Mesenchymal stem cell (in vitro differentiated cells and primary cell): ENCODE data around the gene CIITA.

ENCODE experiments used
- DNase-seq: peaks from one replicate; pipeline ENCODE4 v3.0.0-alpha.2; 2013
- H2AFZ ChIP-seq: one replicate; pipeline ENCODE4 v1.6.1; 2013; ENCODE audit warnings: low read depth, mild to moderate bottlenecking, control low read depth, inconsistent platforms, low read length, moderate library complexity
- H2AK5ac ChIP-seq: 2 replicates; pipeline ENCODE4 v1.6.1; 2013; ENCODE audit warnings: low read length, moderate library complexity, mild to moderate bottlenecking, inconsistent platforms; ENCODE audit not compliant: severe bottlenecking
- H2BK120ac ChIP-seq: one replicate; pipeline ENCODE4 v1.6.1; 2013; ENCODE audit warnings: low read depth, mild to moderate bottlenecking, inconsistent platforms, low read length, moderate library complexity
- H2BK12ac ChIP-seq, 2 experiments: one replicate each; pipeline ENCODE4 v1.6.1; 2013; ENCODE audit warnings: inconsistent platforms in 2 of 2, low read length in 2 of 2, mild to moderate bottlenecking in 2 of 2, moderate library complexity in 2 of 2, control low read depth in 1 of 2
- H2BK15ac ChIP-seq: one replicate; pipeline ENCODE4 v1.6.1; 2013; ENCODE audit warnings: mild to moderate bottlenecking, low read depth, inconsistent platforms; ENCODE audit not compliant: poor library complexity, severe bottlenecking
- H2BK5ac ChIP-seq: 2 replicates; pipeline ENCODE4 v1.6.1; 2013; ENCODE audit warnings: low read depth, mild to moderate bottlenecking, low read length, control low read depth, inconsistent platforms; ENCODE audit not compliant: poor library complexity, severe bottlenecking
- H3K14ac ChIP-seq, 2 experiments: one replicate each; pipeline ENCODE4 v1.6.1; 2013; ENCODE audit warnings: inconsistent platforms in 2 of 2, low read length in 2 of 2, control low read depth in 1 of 2, mild to moderate bottlenecking in 1 of 2, moderate library complexity in 1 of 2
- H3K18ac ChIP-seq, 2 experiments: one replicate each; pipeline ENCODE4 v1.6.1; 2013; ENCODE audit warnings: inconsistent platforms in 2 of 2, low read length in 2 of 2, control low read depth in 1 of 2, low read depth in 1 of 2, mild to moderate bottlenecking in 1 of 2
- H3K23ac ChIP-seq, 2 experiments: one replicate each; pipeline ENCODE4 v1.6.1; 2013; ENCODE audit warnings: inconsistent platforms in 2 of 2, low read length in 2 of 2, mild to moderate bottlenecking in 2 of 2, moderate library complexity in 2 of 2, control low read depth in 1 of 2
- H3K27ac ChIP-seq: 2 replicates; pipeline ENCODE4 v1.5.1; 2013; ENCODE audit warnings: mild to moderate bottlenecking, moderate library complexity, low read length, control low read depth, inconsistent platforms; ENCODE audit not compliant: poor library complexity, severe bottlenecking
- H3K27me3 ChIP-seq, 2 experiments: 2 replicates each; pipeline versions ENCODE4 v1.6.1 to v1.7.0; 2013; ENCODE audit warnings: low read length in 2 of 2, mild to moderate bottlenecking in 2 of 2, moderate library complexity in 2 of 2, control low read depth in 1 of 2, inconsistent platforms in 1 of 2; ENCODE audit not compliant: control insufficient read depth in 1 of 2, insufficient read depth in 1 of 2
- H3K36me3 ChIP-seq, 2 experiments: 2 replicates each; pipeline versions ENCODE4 v1.6.1 to v1.7.0; 2013; ENCODE audit warnings: low read length in 2 of 2, control low read depth in 1 of 2, inconsistent platforms in 1 of 2, low read depth in 1 of 2, mild to moderate bottlenecking in 1 of 2; ENCODE audit not compliant: insufficient read depth in 2 of 2, control insufficient read depth in 1 of 2
- H3K4ac ChIP-seq, 2 experiments: one replicate each; pipeline ENCODE4 v1.6.1; 2013; ENCODE audit warnings: inconsistent platforms in 2 of 2, low read length in 2 of 2, mild to moderate bottlenecking in 2 of 2, moderate library complexity in 2 of 2, control low read depth in 1 of 2, low read depth in 1 of 2
- H3K4me1 ChIP-seq: 2 replicates; pipeline ENCODE4 v1.6.1; 2013; ENCODE audit warnings: low read depth, low read length, control low read depth; ENCODE audit not compliant: control insufficient read depth, insufficient read depth
- H3K4me2 ChIP-seq: 2 replicates; pipeline ENCODE4 v1.6.1; 2013; ENCODE audit warnings: low read length, mild to moderate bottlenecking, inconsistent platforms; ENCODE audit not compliant: poor library complexity, severe bottlenecking
- H3K4me3 ChIP-seq, 2 experiments: 2 replicates each; pipeline versions ENCODE4 v1.5.1 to v1.7.0; 2013; ENCODE audit warnings: low read length in 2 of 2, mild to moderate bottlenecking in 2 of 2, control low read depth in 1 of 2, low read depth in 1 of 2; ENCODE audit not compliant: insufficient read depth in 1 of 2
- H3K79me1 ChIP-seq: replicated peaks from 2 replicates; pipeline ENCODE4 v1.6.1; 2013; ENCODE audit warnings: mild to moderate bottlenecking, control low read depth, low read length, inconsistent platforms; ENCODE audit not compliant: poor library complexity, severe bottlenecking
- H3K9ac ChIP-seq: 2 replicates; pipeline ENCODE4 v1.7.0; 2013; ENCODE audit warnings: mild to moderate bottlenecking, low read length, moderate library complexity
- H3K9me3 ChIP-seq: 2 replicates; pipeline ENCODE4 v1.7.0; 2013; ENCODE audit warnings: mild to moderate bottlenecking, low read length; ENCODE audit not compliant: control insufficient read depth
- H4K8ac ChIP-seq: one replicate; pipeline ENCODE4 v1.6.1; 2013; ENCODE audit warnings: inconsistent platforms, mild to moderate bottlenecking, low read length, moderate library complexity
- H4K91ac ChIP-seq: one replicate; pipeline ENCODE4 v1.6.1; 2013; ENCODE audit warnings: mild to moderate bottlenecking, low read length, inconsistent platforms
- WGBS: methylation state at CpG from one replicate; pipeline ENCODE4 v1.1.7; 2013; ENCODE audit warnings: mixed read lengths; 5-methylcytosine and 5-hydroxymethylcytosine counted together

CIITA gene

DNA sequence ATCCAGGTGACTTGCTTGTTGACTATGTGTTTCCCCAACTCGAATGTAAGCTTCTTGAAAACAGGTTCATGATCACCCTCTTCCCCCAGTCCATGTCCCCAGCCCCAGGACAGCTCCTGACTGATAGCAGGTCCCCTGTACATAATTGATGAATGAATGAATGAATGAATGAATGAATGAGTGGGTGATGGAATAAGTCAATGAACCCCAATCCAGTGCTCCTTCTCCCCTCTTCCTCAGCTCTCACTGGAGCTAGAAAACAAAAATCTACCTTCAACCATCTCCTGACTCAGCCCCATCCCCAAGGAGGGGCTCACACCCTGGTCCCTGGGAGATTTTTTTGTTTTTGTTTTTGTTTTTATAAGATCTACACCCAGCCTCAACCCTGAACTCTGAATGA, 42.2 kb upstream of the CIITA start:
- Histone ChIP-seq H2AK5ac (no peak overlapping the region), H3K79me1 (no peaks in the 10 kb centered on the region), H2BK5ac (no peak overlapping the region), H3K27me3 (peaks cover 15 to 29% of the 10 kb centered on the region in 2 experiments), H3K18ac (no peak overlapping the region), H3K4me1 (no peaks in the 10 kb centered on the region), H3K4me3 (no peak overlapping the region), H2BK15ac (no peak overlapping the region), H3K9me3 (peaks cover 7% of the 10 kb centered on the region), H3K23ac (no peak overlapping the region), H2BK12ac (no peak overlapping the region), H3K36me3 (no peaks in the 10 kb centered on the region), H4K8ac (no peak overlapping the region), H2BK120ac (no peak overlapping the region), H3K27ac (no peak overlapping the region), H3K4ac (no peak overlapping the region), H3K9ac (no peak overlapping the region), H3K14ac (no peak overlapping the region), H3K4me2 (no peak overlapping the region), H2AFZ (no peak overlapping the region), H4K91ac (no peak overlapping the region)
- WGBS: 67% methylated on average over 1 of the region's 1 CpG
- DNase-seq: no peak

GRCh38 chr16:10835281-10835931, 41.6 kb upstream of the CIITA start:
- DNase-seq: no peak
- Histone ChIP-seq H3K27me3 (peaks cover 17 to 29% of the 10 kb centered on the region in 2 experiments), H2BK5ac (no peak overlapping the region), H3K9me3 (peaks cover 7% of the 10 kb centered on the region), H2BK120ac (no peak overlapping the region), H3K14ac (no peak overlapping the region), H3K36me3 (no peaks in the 10 kb centered on the region), H3K23ac (no peak overlapping the region), H2BK12ac (no peak overlapping the region), H2BK15ac (no peak overlapping the region), H3K9ac (no peak overlapping the region), H4K91ac (no peak overlapping the region), H3K4me1 (no peaks in the 10 kb centered on the region), H3K27ac (no peak overlapping the region), H4K8ac (no peak overlapping the region), H3K4me2 (no peak overlapping the region), H2AFZ (no peak overlapping the region), H3K4me3 (no peak overlapping the region), H2AK5ac (no peak overlapping the region), H3K79me1 (no peaks in the 10 kb centered on the region), H3K4ac (no peak overlapping the region), H3K18ac (no peak overlapping the region)
- 71% methylated on average over 5 of the region's 7 CpGs for WGBS

- no peak overlapping the region for H3K4me2 ChIP-seq
- H3K9me3 ChIP-seq: peaks cover 7% of the 10 kb centered on the region
- DNase-seq: no peak
- no peak overlapping the region for H3K9ac ChIP-seq
- H3K27me3 ChIP-seq: peaks cover 26 to 29% of the 10 kb centered on the region in 2 experiments
- no peak overlapping the region for H4K8ac ChIP-seq
- H2AK5ac ChIP-seq: no peak overlapping the region
- no peak overlapping the region for H2BK15ac ChIP-seq
- H3K4me3 ChIP-seq: no peak overlapping the region
- WGBS: 50% methylated on average over 1 of the region's 1 CpG
- H3K27ac ChIP-seq: no peak overlapping the region
- no peaks in the 10 kb centered on the region for H3K36me3 ChIP-seq
- H3K4ac ChIP-seq: no peak overlapping the region
- H3K4me1 ChIP-seq: no peaks in the 10 kb centered on the region
- H3K79me1 ChIP-seq: no peaks in the 10 kb centered on the region
- no peak overlapping the region for H2BK5ac ChIP-seq
- H3K14ac ChIP-seq: no peak overlapping the region
- no peak overlapping the region for H4K91ac ChIP-seq
- H2AFZ ChIP-seq: no peak overlapping the region
- no peak overlapping the region for H3K23ac ChIP-seq
- no peak overlapping the region for H2BK12ac ChIP-seq
- H2BK120ac ChIP-seq: no peak overlapping the region
- H3K18ac ChIP-seq: no peak overlapping the region
Measured at GRCh38 chr16:10836174-10836853, 40.7 kb upstream of the CIITA start.

GRCh38 chr16:10838621-10839278, 38.3 kb upstream of the CIITA start:
- no peak overlapping the region for H4K91ac ChIP-seq
- WGBS: 80% methylated on average over 9 of the region's 10 CpGs
- H3K9me3 ChIP-seq: peaks cover 7% of the 10 kb centered on the region
- H3K4me3 ChIP-seq: no peak overlapping the region
- H3K27me3 ChIP-seq: peaks cover 14 to 33% of the 10 kb centered on the region in 2 experiments
- H3K79me1 ChIP-seq: no peaks in the 10 kb centered on the region
- H3K4me1 ChIP-seq: no peaks in the 10 kb centered on the region
- H3K36me3 ChIP-seq: no peaks in the 10 kb centered on the region
- no peak overlapping the region for H3K9ac ChIP-seq
- no peak overlapping the region for H2AFZ ChIP-seq
- DNase-seq: no peak
- no peak overlapping the region for H3K4ac ChIP-seq
- no peak overlapping the region for H2BK12ac ChIP-seq
- no peak overlapping the region for H2BK5ac ChIP-seq
- no peak overlapping the region for H3K18ac ChIP-seq
- H3K14ac ChIP-seq: no peak overlapping the region
- no peak overlapping the region for H2BK120ac ChIP-seq
- H4K8ac ChIP-seq: no peak overlapping the region
- no peak overlapping the region for H2BK15ac ChIP-seq
- H3K27ac ChIP-seq: no peak overlapping the region
- no peak overlapping the region for H3K23ac ChIP-seq
- no peak overlapping the region for H3K4me2 ChIP-seq
- H2AK5ac ChIP-seq: no peak overlapping the region
